Measurements from ENCODE around the gene PRKG1. TPM values are rescaled to one million over a fixed set of nuclear protein-coding genes. Genes with fewer than 3 reads are reported as not detected.

Gene PRKG1
- total RNA-seq, 4 donors from 2014 or later, result 1.2 to 6.5 (median 2.7) TPM

DNA sequence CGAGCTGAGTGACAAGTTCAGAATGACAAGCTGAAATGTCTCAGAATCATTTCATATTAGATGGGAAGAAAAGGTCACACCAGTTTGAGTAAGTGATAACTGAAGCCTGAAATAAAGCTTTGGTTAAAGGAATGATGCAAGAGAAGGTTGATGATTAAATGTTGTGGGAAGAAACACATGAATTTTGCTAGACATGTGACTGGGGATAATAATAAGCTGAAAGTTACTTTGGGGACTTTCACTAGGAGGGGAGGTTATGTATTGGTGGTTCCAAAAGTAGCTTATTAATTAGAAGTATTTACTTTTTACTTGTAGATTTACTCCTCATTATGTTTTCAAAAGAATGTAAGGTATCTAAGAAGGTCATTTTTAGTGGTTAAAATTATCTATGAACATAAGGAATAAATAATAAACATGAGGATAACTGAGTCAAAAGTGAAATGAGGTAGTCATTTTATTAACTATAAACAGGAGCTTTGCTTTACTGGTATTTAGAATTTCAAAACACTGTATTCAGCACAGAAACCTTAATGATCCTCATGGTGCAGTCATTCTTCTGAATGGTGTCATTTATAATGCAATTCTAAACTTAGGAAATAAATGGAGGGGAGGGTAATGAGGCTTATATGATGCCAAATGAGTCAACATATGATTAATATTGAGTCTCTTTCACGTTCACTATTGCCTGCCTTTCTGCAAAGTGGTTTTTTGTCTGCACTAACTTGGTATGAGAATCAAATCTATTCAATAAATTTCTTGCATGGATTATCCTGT lies 63.7 kb downstream of the PRKG1 start:
- Histone ChIP-seq H3K4me1 (no peaks in the 10 kb centered on the region), H3K27me3 (no peaks in the 10 kb centered on the region), H3K27ac (no peak overlapping the region), H3K4me3 (no peak overlapping the region), H3K9me3 (no peaks in the 10 kb centered on the region), H3K36me3 (no peaks in the 10 kb centered on the region)
- no peak for DNase-seq (ENCODE audit: low spot score in 2 of 2)
- WGBS, result 55% methylated on average over 2 of the region's 2 CpGs
- TF ChIP-seq, protein P1, sequence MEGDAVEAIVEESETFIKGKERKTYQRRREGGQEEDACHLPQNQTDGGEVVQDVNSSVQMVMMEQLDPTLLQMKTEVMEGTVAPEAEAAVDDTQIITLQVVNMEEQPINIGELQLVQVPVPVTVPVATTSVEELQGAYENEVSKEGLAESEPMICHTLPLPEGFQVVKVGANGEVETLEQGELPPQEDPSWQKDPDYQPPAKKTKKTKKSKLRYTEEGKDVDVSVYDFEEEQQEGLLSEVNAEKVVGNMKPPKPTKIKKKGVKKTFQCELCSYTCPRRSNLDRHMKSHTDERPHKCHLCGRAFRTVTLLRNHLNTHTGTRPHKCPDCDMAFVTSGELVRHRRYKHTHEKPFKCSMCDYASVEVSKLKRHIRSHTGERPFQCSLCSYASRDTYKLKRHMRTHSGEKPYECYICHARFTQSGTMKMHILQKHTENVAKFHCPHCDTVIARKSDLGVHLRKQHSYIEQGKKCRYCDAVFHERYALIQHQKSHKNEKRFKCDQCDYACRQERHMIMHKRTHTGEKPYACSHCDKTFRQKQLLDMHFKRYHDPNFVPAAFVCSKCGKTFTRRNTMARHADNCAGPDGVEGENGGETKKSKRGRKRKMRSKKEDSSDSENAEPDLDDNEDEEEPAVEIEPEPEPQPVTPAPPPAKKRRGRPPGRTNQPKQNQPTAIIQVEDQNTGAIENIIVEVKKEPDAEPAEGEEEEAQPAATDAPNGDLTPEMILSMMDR (IDR thresholded peaks at IDR 0.05), result no peak
- TF ChIP-seq POLR2A (IDR thresholded peaks at IDR 0.05) (no peak), POLR2AphosphoS5 (IDR thresholded peaks at IDR 0.05) (no peak), EP300 (IDR thresholded peaks at IDR 0.05) (no peak)

DNA sequence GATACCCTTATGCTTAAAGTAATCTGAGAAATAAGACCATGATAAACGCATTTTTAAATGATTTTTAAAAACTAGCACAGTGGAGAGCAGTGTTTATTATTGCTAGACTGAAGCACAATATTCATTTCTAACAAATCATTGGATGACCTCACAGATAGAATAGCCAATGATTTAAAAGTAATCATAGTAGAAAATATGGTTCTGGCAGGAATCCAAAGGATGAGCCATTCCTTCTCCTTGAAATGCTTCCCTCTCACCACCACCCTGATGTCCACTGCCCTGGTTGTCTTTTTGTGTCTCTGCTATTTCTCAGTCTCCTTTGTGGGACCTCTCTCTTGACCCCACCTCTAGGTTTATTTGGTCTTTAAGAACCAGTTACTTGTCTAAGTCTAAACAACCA lies 64.9 kb downstream of the PRKG1 start:
- WGBS, result 90% methylated on average over 1 of the region's 1 CpG
- Histone ChIP-seq H3K36me3 (no peaks in the 10 kb centered on the region), H3K9me3 (no peaks in the 10 kb centered on the region), H3K4me1 (no peaks in the 10 kb centered on the region), H3K27ac (no peak overlapping the region), H3K27me3 (no peaks in the 10 kb centered on the region), H3K4me3 (no peak overlapping the region)
- TF ChIP-seq POLR2A (IDR thresholded peaks at IDR 0.05) (no peak), EP300 (IDR thresholded peaks at IDR 0.05) (no peak), POLR2AphosphoS5 (IDR thresholded peaks at IDR 0.05) (no peak)
- TF ChIP-seq, protein P1 (IDR thresholded peaks at IDR 0.05), result no peak
- DNase-seq (ENCODE audit: low spot score in 2 of 2), result no peak

DNA sequence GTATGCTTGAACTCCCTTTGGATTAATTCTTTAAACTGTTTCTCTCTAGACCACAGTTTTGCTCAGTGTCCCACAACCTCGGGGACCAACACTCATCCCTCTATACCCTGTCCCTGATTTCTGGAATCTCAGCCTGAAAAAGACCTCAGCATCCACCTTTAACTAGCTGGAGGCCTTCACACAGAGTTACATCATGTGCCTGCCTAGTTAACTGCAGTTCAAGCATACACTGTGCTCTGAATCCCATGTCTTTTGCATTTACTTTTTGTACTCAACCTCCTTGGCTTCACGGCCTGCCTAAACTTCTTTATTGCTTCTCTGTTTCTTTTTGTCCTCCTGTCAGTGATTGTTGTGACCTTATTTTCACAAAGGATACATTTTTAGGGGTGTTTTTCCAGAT lies 66.7 kb downstream of the PRKG1 start:
- TF ChIP-seq POLR2AphosphoS5 (IDR thresholded peaks at IDR 0.05) (no peak), POLR2A (IDR thresholded peaks at IDR 0.05) (no peak), EP300 (IDR thresholded peaks at IDR 0.05) (no peak)
- TF ChIP-seq, protein P1 (IDR thresholded peaks at IDR 0.05), result no peak
- WGBS, result 71% methylated on average over 2 of the region's 2 CpGs

DNA sequence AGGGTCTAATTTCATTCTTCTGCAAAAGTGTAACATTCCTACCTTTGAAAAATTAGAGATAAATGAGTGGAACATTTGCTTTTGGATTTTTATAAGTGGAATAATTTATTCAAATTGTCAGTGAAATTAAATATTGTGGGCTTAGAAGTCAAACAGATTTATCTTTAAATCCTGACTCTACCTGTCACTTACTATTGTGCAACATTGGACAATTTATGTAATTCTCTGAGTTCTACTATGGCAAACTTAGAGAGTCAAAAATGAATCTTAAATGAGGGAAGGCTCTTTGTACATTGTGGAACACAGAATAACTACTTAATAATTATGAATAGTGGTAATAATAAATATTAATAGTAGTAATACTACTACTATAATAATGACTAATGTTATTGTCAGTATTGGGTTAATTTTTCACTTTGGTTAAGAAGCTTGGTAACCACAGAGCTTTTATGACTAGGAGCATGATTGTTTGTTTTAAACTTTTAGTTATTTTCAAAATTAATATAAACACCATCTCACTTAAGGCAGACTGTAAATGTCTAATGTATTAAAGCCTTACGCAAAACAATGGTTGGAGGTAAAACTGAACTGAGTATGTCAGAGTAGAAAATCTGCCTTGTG lies 70.0 kb downstream of the PRKG1 start:
- Histone ChIP-seq H3K27ac (no peak overlapping the region), H3K27me3 (no peaks in the 10 kb centered on the region), H3K9me3 (no peaks in the 10 kb centered on the region), H3K36me3 (no peaks in the 10 kb centered on the region), H3K4me1 (no peaks in the 10 kb centered on the region), H3K4me3 (no peak overlapping the region)
- DNase-seq (ENCODE audit: low spot score in 2 of 2), result no peak
- 98% methylated on average over 1 of the region's 1 CpG for WGBS
- TF ChIP-seq POLR2A (IDR thresholded peaks at IDR 0.05), result no peak
- TF ChIP-seq POLR2AphosphoS5 (IDR thresholded peaks at IDR 0.05), result no peak
- TF ChIP-seq, protein P1 (IDR thresholded peaks at IDR 0.05), result no peak
- no peak for TF ChIP-seq EP300 (IDR thresholded peaks at IDR 0.05)

More for the DNA sequence above, 66.7 kb downstream of the PRKG1 start:
- no peaks in the 10 kb centered on the region for H3K36me3 ChIP-seq
- no peaks in the 10 kb centered on the region for H3K27me3 ChIP-seq
- DNase-seq (ENCODE audit: low spot score in 2 of 2), result no peak
- no peaks in the 10 kb centered on the region for H3K9me3 ChIP-seq
- H3K4me1 ChIP-seq, result no peaks in the 10 kb centered on the region
- H3K4me3 ChIP-seq, result no peak overlapping the region
- H3K27ac ChIP-seq, result no peak overlapping the region

DNA sequence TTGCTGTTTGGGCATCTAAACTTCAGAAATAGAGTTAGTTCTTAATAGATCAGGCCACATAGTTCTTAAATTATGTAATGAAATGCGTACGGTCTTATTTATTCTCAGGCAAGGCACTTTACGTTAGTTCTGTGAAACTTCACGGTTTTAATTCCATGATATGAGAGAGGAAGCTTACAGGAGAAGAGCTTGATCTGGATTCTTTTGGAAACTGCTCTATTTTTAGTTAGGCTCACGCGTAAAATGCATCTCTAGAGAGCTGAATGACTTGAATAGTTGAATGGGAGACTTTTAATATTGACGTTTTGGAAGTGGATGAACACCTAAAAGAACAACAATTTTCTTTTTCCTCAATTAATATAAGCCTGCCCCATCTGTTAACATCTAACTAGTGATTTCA lies 71.1 kb downstream of the PRKG1 start:
- Histone ChIP-seq H3K9me3 (no peaks in the 10 kb centered on the region), H3K27me3 (no peaks in the 10 kb centered on the region), H3K36me3 (no peaks in the 10 kb centered on the region), H3K4me1 (no peaks in the 10 kb centered on the region), H3K4me3 (no peak overlapping the region), H3K27ac (no peak overlapping the region)
- TF ChIP-seq EP300 (IDR thresholded peaks at IDR 0.05), result no peak
- 73% methylated on average over 7 of the region's 7 CpGs for WGBS
- no peak for DNase-seq (ENCODE audit: low spot score in 2 of 2)
